ENCODE data around the gene ERCC4.

DNA sequence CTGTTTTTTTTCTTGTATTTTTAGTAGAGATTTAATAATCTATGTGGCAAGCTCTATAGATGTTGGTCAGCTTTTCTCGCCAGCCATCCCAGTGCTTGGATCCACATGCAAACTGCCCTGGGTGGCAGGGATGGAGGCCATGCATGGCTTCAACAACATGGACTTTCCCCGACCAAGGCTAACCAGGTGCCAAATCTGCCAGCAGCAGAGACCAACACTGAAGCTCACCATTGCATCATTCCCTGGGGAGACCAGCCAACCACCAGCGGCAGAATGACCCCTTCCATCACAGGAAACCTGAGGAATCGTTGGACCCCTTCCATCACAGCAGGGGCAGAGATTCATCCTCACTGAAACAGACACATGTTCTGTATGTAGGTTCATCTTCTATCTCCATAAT, 27.7 kb upstream of the ERCC4 start:
- TF ChIP-seq CTCF (IDR thresholded peaks at IDR 0.05) (no peak), POLR2A (IDR thresholded peaks at IDR 0.05) (no peak)

Measured in Peyer's patch (tissue), 4 donors.